ENCODE measurements around the gene SLC25A41.

SLC25A41 gene

DNA sequence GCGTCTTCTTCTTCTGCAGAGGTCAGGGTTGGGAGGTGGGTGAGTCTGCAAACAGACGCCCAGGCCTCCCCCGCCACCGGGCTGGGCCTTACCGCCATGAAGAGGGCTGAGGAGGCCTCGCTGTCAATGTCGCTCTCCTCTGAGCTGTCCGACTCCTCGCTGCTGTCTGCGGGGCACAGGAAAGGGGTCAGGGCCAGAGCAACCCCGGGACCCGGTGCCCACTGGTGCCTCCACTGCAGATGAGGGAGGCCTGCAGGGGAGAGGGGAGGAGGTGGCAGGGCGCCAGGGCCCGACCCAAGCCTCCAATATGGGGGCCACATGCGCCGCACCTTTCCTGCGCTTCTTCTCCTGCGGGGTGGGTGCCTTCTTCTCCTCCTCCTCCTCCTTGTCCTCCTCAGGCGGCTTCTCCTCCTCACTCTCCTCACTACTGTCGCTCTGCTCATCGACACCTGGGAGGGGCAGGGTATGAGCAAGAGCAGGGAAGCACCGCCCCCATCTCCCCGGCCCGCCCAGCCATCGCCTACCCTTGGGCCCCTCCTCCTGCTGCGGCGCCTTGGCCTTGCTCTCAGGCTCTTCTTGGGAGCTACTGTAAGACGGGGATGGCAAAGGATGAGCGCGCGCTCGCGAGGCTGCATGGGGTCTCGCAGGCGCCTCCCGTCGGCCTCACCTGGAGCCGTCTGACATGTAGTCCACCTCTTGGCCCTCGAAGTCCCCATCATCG is 52.4 kb downstream of the SLC25A41 start:
- no peak overlapping the region for H3K27ac ChIP-seq (ENCODE audit: low read length)
- peaks cover 9% of the 10 kb centered on the region for H3K4me1 ChIP-seq (ENCODE audit: control insufficient read depth, insufficient read depth, low read length)
- H3K4me3 ChIP-seq (ENCODE audit: low read length in 2 of 2): no peak overlapping the region
- H3K27me3 ChIP-seq (ENCODE audit: control insufficient read depth in 1 of 2, insufficient read depth in 2 of 2, low read length in 2 of 2): no peaks in the 10 kb centered on the region
- no peak overlapping the region for H3K9ac ChIP-seq (ENCODE audit: low read length in 2 of 2)
- peaks cover 35 to 39% of the 10 kb centered on the region in 2 donors for H3K36me3 ChIP-seq (ENCODE audit: control insufficient read depth in 2 of 2, insufficient read depth in 2 of 2, low read length in 2 of 2)
- peaks cover 0 to 4% of the 10 kb centered on the region in 2 donors for H3K9me3 ChIP-seq (ENCODE audit: control insufficient read depth in 2 of 2, low read length in 2 of 2)

DNA sequence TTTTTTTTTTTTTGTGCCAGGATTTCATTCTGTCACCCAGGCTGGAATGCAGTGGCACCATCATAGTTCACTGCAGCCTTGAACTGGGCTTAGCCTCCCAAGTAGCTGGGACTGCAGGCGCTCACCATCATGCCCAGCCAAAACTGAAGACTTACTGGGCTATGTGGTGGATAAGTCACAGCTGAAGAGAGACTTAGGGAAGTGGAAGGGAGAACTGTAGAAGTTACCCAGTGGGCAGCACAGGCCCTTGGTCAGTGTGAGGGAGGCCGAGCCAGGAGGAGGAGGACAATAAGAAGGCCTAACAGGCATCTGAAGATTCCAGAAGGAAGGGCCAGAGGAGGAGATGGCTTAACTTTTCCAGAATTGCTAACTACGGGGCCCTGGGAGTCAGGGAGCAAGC is 53.8 kb downstream of the SLC25A41 start:
- Histone ChIP-seq H3K27ac (ENCODE audit: low read length) (no peak overlapping the region), H3K9me3 (ENCODE audit: control insufficient read depth in 2 of 2, low read length in 2 of 2) (peaks cover 0 to 4% of the 10 kb centered on the region in 2 donors), H3K27me3 (ENCODE audit: control insufficient read depth in 1 of 2, insufficient read depth in 2 of 2, low read length in 2 of 2) (no peaks in the 10 kb centered on the region), H3K4me1 (ENCODE audit: control insufficient read depth, insufficient read depth, low read length) (peaks cover 9% of the 10 kb centered on the region), H3K9ac (ENCODE audit: low read length in 2 of 2) (no peak overlapping the region), H3K36me3 (ENCODE audit: control insufficient read depth in 2 of 2, insufficient read depth in 2 of 2, low read length in 2 of 2) (peaks cover 35 to 36% of the 10 kb centered on the region in 2 donors), H3K4me3 (ENCODE audit: low read length in 2 of 2) (no peak overlapping the region)

DNA sequence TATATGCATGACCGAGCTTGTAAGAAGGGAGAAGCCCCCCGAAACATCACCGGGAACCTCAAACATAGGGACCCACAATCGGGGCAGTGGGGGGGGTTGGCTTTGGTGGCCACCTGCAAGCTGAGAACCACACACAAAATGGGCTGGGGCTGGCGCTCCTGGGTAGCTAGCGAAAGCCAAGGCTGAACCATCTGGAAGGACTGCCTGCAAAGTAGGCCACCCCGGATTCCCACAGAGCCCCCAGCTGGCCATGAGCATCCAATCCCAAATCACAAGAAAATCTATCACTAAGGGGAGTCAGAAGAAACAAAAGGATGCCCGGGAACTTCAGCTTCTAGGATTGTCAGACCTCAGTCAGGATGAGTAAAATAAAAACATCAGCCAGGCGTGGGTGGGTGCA is 55.1 kb downstream of the SLC25A41 start:
- Histone ChIP-seq H3K4me1 (ENCODE audit: control insufficient read depth, insufficient read depth, low read length) (peaks cover 18% of the 10 kb centered on the region), H3K36me3 (ENCODE audit: control insufficient read depth in 2 of 2, insufficient read depth in 2 of 2, low read length in 2 of 2) (peaks cover 30 to 34% of the 10 kb centered on the region in 2 donors), H3K27ac (ENCODE audit: low read length) (peak overlapping the region; percentile 24), H3K9ac (ENCODE audit: low read length in 2 of 2) (no peak overlapping the region), H3K27me3 (ENCODE audit: control insufficient read depth in 1 of 2, insufficient read depth in 2 of 2, low read length in 2 of 2) (no peaks in the 10 kb centered on the region), H3K4me3 (ENCODE audit: low read length in 2 of 2) (no peak overlapping the region), H3K9me3 (ENCODE audit: control insufficient read depth in 2 of 2, low read length in 2 of 2) (peaks cover 0 to 4% of the 10 kb centered on the region in 2 donors)

DNA sequence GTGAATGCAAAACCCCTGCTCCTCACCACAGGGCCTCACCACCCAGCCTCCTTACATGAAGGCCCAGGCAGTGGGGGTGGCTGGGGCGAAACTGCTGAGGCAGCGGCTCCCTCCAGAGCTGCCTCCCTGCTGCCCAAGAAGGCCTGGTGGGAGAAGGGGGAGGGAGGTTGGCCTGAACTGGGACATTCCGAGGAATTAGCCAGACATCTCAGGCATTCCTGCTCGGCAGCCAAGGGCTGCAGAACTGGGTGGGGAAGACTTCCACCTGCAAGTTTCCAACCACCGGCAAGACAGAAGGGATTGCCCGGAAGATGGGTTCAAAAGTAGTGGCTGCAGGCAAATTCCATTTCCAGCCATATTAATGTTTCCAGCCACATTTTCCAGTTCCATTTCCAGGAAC is 55.5 kb downstream of the SLC25A41 start:
- Histone ChIP-seq H3K27me3 (ENCODE audit: control insufficient read depth in 1 of 2, insufficient read depth in 2 of 2, low read length in 2 of 2) (no peaks in the 10 kb centered on the region), H3K9me3 (ENCODE audit: control insufficient read depth in 2 of 2, low read length in 2 of 2) (peaks cover 0 to 4% of the 10 kb centered on the region in 2 donors), H3K4me1 (ENCODE audit: control insufficient read depth, insufficient read depth, low read length) (peaks cover 18% of the 10 kb centered on the region), H3K36me3 (ENCODE audit: control insufficient read depth in 2 of 2, insufficient read depth in 2 of 2, low read length in 2 of 2) (peaks cover 28 to 30% of the 10 kb centered on the region in 2 donors), H3K4me3 (ENCODE audit: low read length in 2 of 2) (no peak overlapping the region), H3K27ac (ENCODE audit: low read length) (peak overlapping the region; percentile 24), H3K9ac (ENCODE audit: low read length in 2 of 2) (no peak overlapping the region)

DNA sequence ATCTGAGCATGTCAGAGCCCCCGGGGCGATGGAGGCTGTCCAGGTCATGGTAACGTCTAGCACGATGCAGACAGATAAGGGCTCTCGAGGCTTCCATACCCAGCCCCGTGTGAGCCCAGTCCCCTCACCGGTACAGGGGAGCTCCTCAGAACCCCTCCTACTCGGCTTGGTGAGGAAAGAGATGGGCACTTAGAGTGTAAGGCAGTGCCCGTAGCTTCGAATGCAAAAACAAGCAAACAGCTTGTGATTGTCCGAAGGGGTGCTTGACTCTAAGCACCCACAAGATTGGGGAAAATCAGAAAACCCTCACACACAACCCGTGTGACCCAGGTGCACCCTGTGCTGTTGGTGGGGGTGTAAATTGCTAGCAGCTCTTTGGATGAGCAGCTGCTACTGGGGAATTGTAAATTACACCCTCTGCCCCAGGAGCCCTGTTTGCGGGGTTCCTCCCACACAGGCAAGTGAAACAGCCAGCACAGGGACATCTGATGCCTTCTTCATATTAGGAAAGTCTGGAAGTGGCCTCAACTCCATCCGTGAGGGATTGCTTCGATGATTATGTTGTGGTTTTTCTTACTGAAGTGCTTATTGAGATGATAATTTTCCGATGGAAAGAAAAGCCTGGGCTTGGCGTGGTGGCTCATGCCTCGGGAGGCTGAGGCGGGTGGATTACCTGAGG is 56.9 kb downstream of the SLC25A41 start:
- H3K4me3 ChIP-seq (ENCODE audit: low read length in 2 of 2): no peak overlapping the region
- peaks cover 20 to 24% of the 10 kb centered on the region in 2 donors for H3K36me3 ChIP-seq (ENCODE audit: control insufficient read depth in 2 of 2, insufficient read depth in 2 of 2, low read length in 2 of 2)
- H3K4me1 ChIP-seq (ENCODE audit: control insufficient read depth, insufficient read depth, low read length): peaks cover 24% of the 10 kb centered on the region
- no peak overlapping the region for H3K9ac ChIP-seq (ENCODE audit: low read length in 2 of 2)
- H3K27ac ChIP-seq (ENCODE audit: low read length): no peak overlapping the region
- peaks cover 0 to 4% of the 10 kb centered on the region in 2 donors for H3K9me3 ChIP-seq (ENCODE audit: control insufficient read depth in 2 of 2, low read length in 2 of 2)
- H3K27me3 ChIP-seq (ENCODE audit: control insufficient read depth in 1 of 2, insufficient read depth in 2 of 2, low read length in 2 of 2): no peaks in the 10 kb centered on the region
